ENCODE data around the gene MIP.
"Not testable (repeated sequence)": the region's sequence is repeated elsewhere in the genome, so short reads cannot be mapped to it uniquely, and the experiment has no call there.

Gene MIP

GRCh38 chr12:56454557-56454956 lies at the start of gene MIP:
MIP (minus strand) TSS chr12:56454657; CDS start chr12:56454613, 44 bp downstream.
- no peak for DNase-seq (ENCODE audit: low read depth, low spot score)

- DNase-seq (ENCODE audit: low read depth, low spot score): not testable (repeated sequence)
These were observed 45.4 kb upstream of the MIP start for GRCh38 chr12:56499879-56500278.

DNA sequence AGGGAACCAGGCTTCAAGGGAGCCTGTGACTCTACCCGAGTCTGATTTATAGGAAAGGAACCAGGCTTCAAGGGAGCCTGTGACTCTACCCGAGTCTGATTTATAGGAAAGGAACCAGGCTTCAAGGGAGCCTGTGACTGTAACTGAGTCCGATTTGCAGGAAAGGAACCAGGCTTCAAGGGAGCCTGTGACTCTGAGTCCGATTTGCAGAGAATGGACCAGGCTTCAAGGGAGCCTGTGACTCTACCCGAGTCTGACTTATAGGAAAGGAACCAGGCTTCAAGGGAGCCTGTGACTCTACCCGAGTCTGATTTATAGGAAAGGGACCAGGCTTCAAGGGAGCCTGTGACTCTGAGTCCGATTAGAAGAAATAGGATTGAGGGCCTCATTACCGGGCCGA lies 45.0 kb upstream of the MIP start:
- DNase-seq (ENCODE audit: low read depth, low spot score): not testable (repeated sequence)

DNA sequence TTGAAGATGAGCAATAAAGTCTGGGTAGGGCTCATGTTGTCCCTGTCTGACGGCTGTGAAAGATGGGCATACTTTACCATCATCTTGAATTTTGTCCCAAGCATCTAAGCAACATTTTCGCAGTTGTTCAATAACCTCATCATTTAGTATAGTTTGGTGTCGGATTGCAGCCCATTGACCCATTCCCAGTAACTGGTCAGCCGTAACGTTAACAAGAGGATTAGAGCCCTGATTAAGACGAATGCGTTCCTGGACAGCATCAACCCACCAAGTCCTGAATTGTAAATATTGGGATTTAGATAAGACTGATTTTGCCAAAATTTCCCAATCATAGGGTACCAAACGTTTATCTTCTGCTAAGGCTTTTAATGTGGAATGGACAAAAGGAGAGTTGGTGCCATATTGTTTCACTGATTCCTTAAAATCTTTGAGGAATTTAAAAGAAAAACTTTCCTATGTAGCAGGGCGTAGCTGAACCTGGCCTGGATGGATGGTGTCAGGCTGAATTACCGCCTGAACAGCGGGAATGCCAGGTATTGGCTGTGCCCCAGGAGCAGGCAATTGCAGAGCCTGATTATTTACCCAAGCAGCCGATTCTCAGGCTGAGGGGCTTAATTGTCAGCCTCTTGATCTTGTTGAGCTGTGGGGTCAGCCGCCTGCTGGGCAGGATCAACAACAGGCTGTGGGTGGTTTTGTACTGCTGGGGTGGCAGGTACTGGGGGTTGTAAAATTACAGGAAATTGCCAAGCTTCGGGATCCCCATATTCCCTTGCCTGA lies 43.9 kb upstream of the MIP start:
- DNase-seq (ENCODE audit: low read depth, low spot score): not testable (repeated sequence)

- DNase-seq (ENCODE audit: low read depth, low spot score): not testable (repeated sequence)
These were observed 42.2 kb upstream of the MIP start for GRCh38 chr12:56496704-56497103.

GRCh38 chr12:56494481-56494880 lies 40.0 kb upstream of the MIP start:
- not testable (repeated sequence) for DNase-seq (ENCODE audit: low read depth, low spot score)

DNA sequence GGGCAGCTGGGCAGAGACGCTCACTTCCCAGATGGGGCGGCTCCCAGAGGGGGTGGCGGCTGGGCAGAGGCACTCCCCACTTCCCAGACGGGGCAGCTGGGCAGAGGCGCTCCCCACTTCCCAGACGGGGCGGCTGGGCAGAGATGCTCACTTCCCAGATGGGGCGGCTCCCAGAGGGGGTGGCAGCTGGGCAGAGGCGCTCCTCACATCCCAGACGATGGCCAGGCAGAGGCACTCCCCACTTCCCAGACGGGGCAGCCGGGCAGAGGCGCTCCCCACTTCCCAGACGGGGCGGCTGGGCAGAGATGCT lies 39.6 kb upstream of the MIP start:
- DNase-seq (ENCODE audit: low read depth, low spot score): not testable (repeated sequence)

- DNase-seq (ENCODE audit: low read depth, low spot score): not testable (repeated sequence)
These were observed 39.1 kb upstream of the MIP start for GRCh38 chr12:56493409-56494105.

- DNase-seq (ENCODE audit: low read depth, low spot score): no peak
These were observed 35.9 kb upstream of the MIP start for GRCh38 chr12:56490360-56490759.

GRCh38 chr12:56488041-56488955 lies 33.8 kb upstream of the MIP start, which contains the start of gene GLS2:
GLS2 (minus strand) TSS chr12:56488161; CDS start chr12:56488118, 43 bp downstream.
- DNase-seq (ENCODE audit: low read depth, low spot score): no peak

- no peak for DNase-seq (ENCODE audit: low read depth, low spot score)
These were observed 33.1 kb upstream of the MIP start for GRCh38 chr12:56487448-56488040.

DNA sequence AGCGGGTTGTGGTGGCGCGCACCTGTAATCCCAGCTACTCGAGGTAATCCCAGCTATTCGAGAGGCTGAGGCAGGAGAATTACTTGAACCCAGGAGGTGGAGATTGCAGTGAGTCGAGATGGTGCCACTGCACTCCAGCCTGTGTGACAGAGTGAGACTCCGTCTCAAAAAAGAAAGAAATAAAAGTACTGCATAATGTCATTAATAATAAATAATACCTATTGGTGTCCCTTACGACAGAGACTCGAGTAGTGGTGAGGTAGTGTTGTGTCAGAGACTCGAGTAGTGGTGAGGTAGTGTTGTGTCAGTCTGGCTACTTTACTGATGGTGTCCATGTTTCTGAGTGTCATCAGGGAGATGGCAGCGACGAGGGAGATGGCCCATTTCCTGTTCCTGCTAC lies 32.2 kb upstream of the MIP start:
- DNase-seq (ENCODE audit: low read depth, low spot score): no peak

GRCh38 chr12:56484566-56484965 lies 30.1 kb upstream of the MIP start:
- no peak for DNase-seq (ENCODE audit: low read depth, low spot score)

- DNase-seq (ENCODE audit: low read depth, low spot score): no peak
These were observed 25.2 kb upstream of the MIP start for GRCh38 chr12:56479625-56480024.

GRCh38 chr12:56477521-56478225 lies 23.2 kb upstream of the MIP start:
- DNase-seq (ENCODE audit: low read depth, low spot score): no peak

DNA sequence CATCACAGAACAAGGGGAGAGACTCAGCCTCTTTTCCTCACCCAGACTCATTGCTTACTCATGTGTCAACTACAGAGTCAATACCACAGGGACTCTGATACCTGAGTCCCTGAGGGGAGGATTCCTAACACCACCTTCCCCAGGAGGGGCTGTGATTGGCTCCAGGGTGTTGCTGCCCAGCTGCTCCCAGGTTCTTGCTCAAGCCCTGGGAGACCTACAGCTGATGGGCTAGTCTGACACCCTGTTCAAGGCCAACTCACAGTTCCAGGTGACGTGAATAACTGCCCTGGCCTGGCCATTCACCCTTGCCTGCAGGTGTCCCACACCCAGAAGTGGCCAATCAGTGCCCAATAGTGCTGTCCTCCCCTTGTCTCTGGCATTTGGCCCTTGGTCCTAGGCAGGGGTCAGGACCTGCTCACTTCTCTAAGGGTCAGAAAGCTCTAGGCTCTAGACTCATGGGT lies 22.5 kb upstream of the MIP start:
- no peak for DNase-seq (ENCODE audit: low read depth, low spot score)

DNA sequence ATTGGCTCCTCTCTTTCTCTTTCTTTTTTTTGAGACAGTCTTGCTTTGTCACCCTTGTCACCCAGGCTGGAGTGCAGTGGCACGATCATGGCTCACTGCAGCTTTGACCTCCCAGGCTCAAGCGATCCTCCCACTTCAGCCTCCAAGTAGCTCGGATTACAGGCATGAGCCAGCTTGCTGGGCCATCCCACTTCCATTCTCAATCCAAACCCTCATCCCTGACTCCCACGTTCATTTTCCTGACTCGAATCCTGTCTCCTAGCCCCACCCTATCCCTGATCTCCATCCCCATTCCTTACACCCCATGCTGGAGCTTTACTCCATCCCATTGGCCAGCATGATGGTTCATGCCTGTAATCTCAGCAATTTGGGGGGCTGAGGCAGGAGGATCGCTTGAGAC lies 21.7 kb upstream of the MIP start:
- DNase-seq (ENCODE audit: low read depth, low spot score): no peak

DNA sequence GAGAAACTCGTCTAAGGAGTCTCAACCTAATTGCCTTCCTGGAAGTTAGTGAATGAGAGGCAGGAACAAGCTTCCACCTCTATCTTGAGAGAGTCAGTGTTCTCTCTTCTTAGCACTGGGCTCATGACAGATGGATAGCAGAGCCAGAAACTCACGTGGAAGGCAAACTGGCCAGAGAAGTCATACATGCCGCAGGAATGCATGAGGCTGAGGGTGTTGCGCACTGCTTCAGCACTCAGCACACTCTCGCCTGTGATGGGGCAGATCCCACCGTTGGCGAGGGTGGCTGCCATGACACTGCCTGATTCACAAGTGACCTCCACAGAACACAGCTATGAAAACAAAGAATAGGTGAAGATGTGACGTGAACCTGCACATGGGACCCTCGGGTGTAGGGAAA lies 19.9 kb upstream of the MIP start:
- no peak for DNase-seq (ENCODE audit: low read depth, low spot score)

DNA sequence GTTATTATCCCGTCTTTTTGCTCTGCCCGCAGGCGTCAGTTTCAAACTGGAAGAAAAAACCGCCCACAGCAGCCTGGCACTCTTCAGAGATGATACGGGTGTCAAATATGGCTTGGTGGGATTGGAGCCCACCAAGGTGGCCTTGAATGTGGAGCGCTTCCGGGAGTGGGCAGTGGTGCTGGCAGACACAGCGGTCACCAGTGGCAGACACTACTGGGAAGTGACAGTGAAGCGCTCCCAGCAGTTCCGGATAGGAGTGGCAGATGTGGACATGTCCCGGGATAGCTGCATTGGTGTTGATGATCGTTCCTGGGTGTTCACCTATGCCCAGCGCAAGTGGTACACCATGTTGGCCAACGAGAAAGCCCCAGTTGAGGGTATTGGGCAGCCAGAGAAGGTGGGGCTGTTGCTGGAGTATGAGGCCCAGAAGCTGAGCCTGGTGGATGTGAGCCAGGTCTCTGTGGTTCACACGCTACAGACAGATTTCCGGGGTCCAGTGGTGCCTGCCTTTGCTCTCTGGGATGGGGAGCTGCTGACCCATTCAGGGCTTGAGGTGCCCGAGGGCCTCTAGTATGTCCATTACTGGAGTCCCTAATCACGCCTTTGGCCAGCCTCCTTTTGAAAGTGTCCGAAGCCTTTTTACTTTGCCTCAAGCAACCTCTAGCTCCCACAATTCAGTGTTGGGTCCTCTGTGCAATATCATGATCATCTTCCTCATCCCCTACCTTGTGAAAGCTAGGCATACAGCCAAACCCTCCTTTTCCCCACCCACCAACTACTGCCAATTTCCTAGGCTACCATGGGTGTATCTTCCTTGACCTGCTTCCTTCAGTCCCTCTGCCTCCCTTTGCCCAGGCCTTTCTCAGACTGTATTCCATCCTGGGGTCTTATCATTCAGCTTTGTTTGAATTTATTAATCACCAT lies 14.8 kb upstream of the MIP start:
- DNase-seq (ENCODE audit: low read depth, low spot score): no peak

All from smooth muscle cell of the brain vasculature (primary cell).